Fibroblast of gingiva (primary cell): ENCODE results near the gene TOMM5.

Experiments
- DNase-seq: peaks from one replicate; pipeline ENCODE4 v3.0.0-alpha.2; 2011; ENCODE audit warnings: low read depth

TOMM5 gene

DNA sequence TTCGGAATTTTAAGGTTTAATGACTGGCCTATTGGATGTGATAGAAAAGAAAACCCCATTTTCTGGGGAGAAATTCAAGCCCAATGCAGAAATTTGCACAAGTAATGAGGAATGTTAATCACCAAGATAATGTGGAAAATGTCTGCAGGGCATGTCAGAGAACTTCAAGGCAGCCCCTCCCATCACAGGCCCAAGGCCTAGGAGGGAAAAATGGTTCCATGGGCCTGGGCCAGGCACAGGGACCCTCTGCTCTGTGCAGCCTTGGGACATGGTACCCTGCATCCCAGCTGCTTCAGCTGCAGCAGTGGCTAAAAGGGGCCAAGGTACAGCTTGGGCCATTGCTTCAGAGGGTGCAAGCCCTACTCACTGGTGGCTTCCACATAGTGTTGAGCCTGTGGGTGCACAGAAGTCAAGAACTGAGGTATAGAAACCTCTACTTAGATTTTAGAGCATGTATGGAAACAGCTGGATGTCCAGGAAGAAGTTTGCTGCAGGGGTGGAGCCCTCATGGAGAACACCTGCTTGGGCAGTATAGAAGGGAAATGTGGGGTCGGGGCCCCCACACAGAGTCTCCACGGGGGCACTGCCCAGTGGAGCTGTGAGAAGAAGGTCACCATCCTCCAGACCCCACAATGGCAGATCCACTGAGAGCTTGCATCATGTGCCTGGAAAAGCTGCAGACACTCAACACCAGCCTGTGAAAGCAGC, 28.4 kb downstream of the TOMM5 start:
- DNase-seq = no peak

DNA sequence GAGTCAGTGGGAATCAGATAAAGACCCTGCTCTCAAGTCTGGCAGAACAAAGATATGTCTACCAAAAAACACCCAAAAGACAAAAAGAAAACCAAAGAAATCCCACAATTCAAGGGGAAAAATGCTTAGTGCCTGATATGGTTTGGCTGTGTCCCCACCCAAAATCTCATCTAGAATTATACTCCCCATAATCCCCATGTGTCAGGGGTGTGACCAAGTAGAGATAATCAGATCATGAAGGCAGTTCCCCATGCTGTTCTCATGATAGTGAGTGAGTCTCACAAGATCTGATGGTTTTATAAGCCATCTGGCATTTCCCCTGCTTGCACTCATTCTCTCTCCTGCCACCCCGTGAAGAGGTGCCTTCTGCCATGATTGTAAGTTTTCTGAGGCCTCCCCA, 29.6 kb downstream of the TOMM5 start:
- no peak for DNase-seq

DNA sequence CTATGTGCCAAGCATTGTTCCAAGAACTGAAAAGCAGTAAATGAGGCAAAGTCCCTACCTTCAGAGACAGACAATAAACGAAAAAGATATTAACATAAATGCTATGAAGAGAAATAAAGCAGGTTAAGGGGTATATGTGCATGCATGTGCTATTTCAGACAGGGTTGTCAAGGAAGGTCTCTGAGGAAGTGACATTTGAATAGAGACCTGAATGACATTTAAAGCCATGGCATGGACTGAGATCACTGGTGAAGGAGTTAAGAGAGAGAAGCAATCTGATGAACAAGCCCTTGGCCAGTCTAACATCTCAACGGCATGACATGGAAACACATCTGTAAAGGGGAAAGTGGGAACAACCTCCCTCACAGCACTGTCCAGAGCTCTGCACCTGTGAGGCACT, 30.7 kb downstream of the TOMM5 start:
- DNase-seq = no peak

DNA sequence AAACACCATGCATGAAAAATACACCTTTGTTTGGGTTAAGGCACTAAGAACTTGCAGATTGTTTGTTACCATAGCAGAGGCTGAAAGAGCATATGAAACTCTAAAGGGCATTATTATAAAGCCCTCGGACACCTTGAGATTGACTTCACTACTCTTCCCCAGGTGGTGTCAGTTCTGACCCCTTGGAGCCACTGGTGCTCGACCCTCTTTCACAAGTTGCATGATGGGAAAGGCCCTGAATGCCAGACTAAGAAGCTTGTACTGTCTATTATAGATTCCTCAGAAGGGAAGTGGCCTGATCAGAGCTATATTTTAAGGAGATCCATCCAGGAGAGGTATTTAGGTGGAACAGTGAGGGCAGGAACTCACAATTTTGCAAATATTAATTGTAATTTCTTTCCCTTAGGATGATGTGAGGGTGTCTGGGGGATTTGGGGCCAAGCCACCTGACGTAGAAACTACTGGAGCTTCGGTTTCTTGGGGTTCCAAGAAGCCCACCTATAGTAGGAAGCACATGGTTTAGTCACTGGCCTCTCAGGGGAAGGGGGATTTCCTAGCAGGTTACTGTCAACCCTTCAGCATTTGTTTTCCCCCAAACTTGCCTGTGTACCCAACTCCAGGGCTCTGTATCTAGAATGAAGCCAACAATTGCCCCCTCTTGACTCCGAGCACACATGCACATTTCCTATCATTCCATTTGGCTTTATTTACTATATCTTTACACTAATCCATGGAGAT, 32.4 kb downstream of the TOMM5 start:
- no peak for DNase-seq

DNA sequence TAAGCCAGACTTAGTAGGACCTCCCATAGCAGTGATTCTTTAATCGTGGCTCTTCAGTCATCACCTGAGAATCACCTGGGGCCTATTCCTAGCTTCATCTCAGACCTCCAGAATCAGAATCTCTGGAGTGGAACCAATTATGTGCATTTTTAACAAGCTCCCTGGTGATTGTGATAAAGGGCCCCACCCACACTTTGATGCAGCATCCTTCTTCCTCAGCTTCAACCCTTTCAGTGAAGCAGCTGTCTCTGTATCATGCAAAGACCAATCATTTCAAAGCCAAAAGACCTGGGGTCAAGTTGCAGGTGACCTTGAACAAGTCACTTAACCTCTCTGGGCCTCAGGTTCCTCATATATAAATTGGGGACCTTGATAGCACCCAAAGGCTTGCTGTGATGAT, 33.3 kb downstream of the TOMM5 start:
- no peak for DNase-seq

DNA sequence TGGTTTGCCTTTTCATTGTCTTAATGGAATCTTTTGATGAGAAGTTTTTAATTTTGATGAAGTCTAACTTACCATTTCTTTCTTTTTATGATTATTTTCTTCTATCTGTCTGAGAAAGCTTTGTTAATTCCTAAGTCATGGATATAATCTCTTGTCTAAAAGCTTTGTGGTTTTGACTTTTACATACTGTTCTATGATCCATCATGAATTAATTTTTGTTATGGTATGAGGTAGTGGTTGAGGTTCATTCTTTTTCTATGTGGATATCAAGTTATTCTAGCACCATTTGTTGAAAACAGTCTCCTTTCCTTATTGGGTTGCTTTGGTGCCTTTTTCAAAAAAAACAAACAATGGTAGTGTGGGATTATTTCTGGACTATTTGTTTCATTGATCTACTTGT, 36.6 kb downstream of the TOMM5 start:
- peak; percentile 41 for DNase-seq

DNA sequence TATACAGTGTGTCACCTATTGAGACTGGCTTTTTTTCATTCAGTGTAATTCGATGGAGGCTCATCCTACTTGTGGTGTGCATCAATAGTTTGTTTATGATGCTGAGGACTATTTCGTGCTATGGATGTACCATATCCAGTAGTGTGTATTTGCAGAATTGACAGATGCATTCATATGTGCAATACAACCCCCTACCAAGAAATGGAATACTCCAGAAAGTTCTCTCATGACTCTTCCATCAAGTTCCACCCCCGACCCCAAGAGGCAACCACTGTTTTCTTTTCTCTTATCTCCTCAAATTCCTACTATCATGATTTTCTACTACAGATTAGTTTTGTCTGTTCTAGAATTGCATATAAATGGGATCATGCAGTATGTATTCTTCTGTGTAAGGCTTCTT, 38.1 kb downstream of the TOMM5 start:
- DNase-seq = no peak

DNA sequence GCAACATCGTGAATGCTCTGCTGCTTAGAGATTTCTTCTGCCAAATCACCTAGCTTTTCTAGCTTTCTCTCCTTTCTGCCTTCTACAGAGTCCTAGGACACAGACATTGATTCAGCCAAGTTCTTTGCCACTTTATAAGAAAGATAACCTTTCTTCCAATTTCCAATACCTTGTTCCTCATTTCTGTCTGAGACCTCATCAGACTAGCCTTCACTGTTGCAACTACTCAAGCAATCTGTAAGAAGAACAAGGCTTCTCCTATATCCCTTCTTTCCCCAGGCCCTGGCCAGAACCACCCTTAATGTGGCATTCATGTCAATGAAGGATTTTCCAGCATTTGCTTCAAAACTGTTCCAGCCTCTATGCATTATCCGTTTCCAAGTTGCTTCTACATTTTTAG, 40.5 kb downstream of the TOMM5 start:
- no peak for DNase-seq

DNA sequence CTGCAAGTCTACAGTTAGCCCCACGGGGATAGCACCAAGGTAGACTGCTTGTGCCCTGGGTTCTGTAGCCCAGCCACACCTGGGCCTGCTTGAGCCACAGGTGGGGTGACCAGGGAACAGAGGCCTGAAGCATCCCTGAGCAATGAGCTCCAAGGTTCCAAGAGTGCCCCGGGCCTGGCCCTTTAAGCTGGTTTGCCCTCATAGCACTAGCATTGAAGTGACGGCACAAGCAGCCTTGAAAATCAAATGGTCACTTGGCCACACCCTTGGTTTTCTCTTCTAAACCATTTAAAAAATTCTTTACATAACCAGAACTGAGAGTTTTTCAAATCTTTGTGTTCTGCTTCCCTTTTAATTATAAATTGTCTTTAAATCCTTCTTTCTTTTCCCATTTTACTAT, 40.9 kb downstream of the TOMM5 start:
- DNase-seq = no peak

DNA sequence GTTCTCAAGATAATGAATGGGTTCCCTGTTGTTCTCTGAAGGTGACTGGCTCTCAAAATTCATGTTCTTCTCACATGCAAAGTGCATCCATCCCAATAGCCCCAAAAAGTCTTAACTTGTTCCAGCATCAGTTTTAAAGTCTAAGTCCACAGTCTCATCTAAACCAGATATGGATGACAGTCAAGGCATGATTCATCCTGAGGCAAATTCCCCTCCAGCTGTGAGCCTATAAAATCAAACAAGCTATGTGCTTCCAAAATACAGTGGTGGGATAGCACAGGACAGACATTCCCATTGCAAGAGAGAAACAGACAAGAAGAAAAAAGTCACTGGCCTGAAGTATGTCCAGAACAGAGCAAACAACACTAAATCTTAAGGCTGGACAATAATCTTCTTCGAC, 41.6 kb downstream of the TOMM5 start:
- DNase-seq = no peak

DNA sequence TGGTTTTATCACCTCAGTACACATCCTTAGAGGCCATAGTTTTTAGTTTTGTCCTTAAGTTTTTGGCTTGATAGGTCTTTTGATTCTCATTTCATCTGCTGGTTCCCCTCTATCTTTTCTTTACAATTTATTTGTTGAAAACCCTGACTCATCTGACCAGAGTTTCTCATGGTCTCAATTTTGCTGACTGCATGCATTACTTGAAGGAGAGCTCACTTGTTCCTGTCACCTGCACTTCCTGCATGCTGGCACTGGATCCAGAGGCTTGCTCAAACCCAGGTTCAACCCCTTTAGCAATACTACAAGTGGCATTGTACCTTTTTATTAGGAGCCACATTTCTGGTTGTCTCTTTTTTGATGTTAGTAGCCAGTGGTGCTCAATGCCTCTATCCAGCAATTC, 42.9 kb downstream of the TOMM5 start:
- DNase-seq = no peak

DNA sequence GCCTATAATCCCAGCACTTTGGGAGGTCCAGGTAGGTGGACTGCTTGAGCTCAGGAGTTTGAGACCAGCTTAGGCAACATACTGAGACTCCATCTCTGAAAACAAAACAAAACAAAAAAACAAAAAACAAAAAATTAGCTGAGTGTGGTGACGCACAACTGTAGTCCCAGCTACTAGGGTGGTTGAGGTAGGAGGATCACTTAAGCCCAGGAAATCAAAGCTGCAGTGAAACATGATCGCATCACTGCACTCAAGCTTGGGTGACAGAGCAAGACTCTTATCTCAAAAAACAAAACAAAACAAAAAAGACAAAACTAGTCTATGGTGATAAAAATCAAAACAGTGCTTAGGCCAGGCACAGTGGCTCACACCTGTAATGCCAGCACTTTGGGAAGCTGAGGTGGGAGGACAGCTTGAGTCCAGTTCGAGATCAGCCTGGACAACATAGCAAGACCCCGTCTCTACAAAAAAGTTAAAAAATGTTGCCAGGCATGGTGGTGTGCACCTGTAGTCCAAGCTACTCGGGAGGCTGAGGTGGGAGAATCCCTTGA, 45.0 kb downstream of the TOMM5 start:
- DNase-seq = no peak

DNA sequence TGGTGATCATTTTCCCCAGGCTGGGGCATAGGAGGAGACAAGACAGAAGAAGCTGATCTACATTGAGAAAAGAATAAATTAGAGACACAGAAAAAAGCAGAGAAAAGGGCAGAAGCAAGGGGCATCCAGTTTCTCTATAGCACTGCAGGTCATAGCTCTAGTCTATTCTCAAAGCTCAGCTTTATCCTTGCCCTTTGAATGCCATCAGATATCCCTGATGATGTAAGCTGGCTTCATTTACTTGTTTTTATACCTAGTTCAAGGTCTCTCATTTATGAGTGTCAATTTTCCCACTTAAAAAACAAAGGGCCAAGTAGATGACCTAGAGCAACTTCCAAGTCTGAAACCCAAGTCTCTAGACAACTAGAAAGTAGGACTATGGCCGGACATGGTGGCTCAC, 48.9 kb downstream of the TOMM5 start:
- no peak for DNase-seq

DNA sequence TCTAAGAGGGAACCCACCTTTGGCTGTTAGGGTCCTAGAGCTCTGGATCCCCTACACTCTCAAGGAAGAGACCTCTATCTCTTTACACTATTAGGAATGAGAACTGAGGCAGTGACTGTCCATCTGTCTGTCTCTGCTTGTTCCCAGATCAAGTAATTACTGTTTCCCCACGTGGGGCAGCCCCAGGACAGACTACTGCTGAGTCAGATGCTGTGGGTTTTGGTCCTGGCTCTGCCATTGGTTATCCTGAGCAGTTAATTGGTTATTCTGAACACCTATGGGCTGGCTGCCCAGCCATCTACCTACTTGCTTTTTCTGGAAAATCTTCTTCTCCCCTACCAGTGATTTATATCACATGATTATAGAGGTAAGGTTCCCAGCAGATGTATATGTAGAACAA, 49.5 kb downstream of the TOMM5 start:
- DNase-seq = no peak

DNA sequence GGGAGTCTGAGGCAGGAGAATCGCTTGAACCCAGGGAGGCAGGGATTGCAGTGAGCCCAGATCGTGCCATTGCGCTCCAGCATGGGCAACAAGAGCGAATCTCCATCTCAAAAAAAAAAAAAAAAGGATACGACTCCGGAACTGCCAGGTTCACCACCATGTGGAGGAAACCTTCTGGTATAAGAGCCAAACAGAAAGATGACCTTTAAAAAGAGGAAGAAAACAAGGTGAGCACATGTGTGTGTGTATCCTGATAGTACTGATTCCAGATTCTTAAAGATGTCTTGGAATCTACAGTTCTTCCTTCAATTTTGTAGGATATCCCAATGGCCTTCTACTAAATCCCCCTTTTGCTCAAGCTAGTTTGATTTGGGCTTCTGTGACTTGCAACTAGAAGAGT, 49.9 kb downstream of the TOMM5 start:
- no peak for DNase-seq

DNA sequence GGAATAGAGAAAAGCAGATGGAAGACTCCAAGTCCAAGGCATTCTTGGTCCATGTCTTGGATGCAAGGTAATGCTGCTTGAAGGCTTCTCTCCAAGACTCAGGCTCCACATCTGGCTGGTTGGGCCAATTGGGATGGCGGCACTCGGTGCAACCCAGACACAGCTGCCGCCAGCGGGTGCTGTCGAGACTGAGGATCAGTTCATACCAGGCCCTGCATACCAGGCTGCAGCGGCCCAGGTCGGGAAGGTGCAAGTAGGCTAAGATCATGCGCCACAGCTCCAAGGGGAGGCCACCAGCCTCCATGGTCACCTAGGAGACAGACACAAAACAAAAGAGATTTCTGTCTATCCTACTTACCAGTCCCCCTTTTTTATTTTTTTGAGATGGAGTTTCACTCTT, 50.9 kb downstream of the TOMM5 start:
- DNase-seq = no peak

DNA sequence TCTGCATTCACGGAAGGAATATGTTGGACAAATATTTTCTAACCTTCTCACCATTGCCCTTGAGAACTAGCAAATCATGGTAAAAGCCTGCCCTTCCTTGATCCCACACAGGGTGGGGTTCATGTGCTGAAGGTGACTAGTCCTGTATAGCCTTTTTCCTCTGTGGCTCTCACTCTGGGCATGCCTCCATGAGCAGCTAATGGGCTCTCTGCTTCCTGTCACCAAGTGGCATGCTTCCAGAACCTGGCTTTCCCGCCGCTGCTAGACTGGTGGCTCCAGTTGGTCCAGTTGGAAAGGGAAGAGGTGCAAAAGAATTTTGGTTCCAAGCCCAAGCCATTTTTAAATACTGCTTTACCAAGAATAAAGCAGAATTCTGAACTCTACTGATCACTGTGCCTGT, 51.8 kb downstream of the TOMM5 start:
- DNase-seq = no peak

DNA sequence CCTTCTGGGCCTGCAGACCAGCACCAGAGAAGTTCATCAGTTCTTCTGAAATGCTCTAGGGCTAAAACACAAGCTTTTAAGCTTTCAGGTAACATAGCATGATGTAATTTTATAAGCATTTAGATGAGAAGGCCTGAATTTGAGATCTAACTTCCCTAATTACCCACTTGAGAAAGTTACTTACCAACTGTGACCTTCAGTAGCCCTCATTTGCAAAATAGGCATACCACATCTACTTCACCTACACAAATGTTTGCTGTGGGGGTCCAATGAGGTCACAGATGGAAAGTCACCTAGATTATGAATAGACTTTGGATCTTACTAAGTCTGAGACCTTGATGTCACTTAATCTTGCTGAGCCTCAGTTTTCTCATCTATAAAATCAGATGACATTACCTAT, 52.8 kb downstream of the TOMM5 start:
- DNase-seq = no peak
